HG03565 (cell line): ENCODE measurements around the gene OBSL1.

Experiments used
- ATAC-seq: cut with Tn5 transposase; IDR thresholded peaks from one replicate; pipeline ENCODE4 v1.9.1; 2021; ENCODE audit warnings: mild to moderate bottlenecking, moderate library complexity; ENCODE audit not compliant: unreplicated experiment

OBSL1 gene

DNA sequence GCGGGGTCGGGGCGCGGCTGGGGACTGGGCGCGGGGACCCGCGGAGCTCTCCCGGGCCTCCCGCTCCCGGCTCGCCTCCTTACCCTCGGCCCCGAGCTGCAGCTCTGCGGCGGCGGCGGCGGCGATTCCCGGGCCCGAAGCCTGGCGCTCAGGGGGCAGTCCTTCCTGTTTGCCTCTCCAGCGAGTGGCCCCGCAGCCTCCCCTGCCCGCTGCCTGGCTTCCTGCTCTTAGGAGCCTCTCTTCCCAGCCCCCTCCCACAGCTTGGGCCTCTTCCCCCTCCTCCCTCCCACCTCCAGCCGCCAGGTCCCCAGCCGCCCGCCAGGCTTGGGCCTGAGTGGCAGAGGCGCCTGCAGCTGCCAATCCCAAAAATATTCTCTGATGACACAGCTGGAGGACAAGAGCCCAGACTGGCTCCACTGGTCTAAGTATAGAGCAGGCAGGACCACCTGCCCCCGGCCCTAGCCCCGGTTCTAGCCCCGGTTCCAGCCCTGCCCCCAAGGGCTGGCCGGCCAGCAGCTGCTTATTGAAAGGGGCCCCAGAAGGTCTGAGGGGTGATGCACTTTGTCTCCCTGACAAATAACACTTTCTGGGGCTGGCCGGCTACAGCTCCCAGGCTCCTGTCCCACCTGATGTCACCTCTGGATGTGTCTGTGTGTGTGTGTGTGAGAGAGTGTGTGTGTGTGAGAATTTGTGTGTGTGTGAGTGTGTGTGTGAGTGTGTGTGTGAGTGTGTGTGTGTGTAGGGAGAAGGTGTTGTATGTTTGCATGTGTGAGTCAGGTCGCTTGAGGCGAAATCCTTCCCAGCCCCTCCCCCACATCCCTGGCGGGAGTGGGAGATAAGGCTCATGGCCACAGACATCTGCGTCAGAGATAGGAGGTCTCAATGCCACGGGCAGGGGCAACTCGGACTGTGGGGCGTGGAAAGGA lies at the start of gene OBSL1:
Gene OBSL1, minus strand, starts transcription at position 229 of the 926 bp plus-strand sequence. CDS start 307 bp downstream, outside the sequence.
- no peak for ATAC-seq

DNA sequence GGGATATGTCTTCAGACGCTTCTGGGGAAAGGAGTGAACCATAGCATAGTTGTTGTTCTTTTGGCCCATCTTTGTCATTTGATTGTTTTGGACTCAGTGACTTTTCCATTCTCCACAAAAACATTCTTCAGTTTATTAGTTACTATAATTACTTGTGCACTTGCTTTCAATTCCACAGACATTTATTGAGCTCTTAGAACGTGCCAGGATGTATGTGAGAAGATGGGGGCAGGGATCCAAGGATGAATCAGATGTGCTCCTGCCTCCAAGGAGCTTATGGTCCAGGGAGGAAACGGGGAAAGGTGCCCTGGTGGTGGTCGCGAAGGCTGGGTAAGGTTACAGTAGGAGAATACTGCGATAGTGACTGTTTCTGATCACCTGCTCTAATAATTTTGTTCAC lies 49.2 kb upstream of the OBSL1 start:
- ATAC-seq = no peak

DNA sequence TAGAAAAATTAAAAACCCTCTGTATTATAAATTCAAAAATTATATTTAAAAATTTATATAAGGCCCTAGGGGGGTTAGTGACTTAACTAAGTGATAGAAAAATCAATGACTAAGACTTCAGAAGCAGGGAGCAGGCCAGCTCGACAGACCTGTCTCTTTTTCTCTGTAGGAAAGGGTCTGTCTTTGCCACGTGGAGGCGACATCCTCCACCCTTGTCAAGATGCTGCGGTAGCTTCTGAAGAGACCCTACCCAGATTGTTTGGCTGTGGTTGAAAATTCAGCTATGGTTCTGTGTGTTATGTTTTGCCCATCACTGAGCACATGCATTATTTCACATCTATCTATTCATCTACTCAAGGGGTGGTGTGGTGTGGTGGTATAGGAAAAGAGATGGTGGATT lies 47.9 kb upstream of the OBSL1 start:
- ATAC-seq = no peak

DNA sequence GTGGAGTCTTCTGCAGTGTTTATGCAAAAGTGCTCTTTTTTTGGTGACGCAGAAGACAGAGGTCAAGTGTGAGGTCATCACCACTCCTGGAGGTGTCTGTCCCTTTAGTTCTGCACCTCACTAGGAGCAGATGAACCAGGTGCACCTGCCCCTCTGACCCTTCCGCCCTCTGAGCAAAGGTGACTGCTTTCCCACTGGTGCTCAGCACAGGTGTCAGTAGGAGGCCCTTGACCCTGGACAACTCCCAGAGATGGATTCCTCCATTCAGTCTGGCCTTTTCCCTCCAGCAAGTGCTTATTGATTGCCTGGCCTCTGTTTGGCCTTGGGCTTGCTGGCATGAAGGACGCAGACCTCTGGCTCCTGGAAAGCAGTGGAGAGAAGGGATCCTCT lies 47.4 kb upstream of the OBSL1 start:
- no peak for ATAC-seq

DNA sequence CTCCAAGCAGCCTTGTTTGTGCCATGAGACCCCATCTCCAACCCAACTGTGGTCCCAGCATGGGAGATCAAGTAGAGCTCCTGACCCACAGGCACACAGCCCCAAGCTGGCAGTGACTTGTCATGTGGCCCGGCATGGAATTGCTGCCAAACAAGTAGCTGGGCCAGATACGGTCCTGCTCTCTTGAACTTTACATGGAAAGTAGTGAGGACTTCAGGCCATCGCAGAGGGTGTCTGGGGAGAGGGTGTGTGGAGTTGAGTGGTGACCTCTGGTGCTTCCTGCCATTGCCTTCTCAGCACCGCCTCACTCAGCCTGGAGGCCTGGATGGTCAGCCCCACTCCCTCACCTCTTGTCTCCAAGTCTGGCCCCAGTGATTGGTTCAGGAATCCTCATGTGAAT lies 45.2 kb upstream of the OBSL1 start:
- ATAC-seq = no peak

DNA sequence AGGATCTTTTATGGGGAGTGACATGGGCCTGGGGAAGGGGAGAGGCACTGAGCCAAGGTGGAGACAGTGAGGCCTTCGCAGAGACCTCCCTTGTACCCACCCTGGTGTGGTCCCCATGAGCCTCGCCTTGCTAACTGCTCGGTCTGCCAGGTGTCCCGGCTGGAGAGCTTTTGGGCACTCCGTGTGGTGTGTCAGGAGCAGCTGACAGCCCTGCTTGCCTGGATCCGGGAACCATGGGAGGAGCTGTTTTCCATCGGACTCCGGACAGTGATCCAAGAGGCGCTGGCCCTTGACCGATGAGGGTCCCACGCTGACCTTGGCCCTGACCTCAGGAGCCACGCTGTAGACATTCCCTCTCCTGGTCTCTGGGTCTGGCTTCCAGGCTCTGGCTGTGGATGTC lies 44.6 kb upstream of the OBSL1 start:
- ATAC-seq = no peak

DNA sequence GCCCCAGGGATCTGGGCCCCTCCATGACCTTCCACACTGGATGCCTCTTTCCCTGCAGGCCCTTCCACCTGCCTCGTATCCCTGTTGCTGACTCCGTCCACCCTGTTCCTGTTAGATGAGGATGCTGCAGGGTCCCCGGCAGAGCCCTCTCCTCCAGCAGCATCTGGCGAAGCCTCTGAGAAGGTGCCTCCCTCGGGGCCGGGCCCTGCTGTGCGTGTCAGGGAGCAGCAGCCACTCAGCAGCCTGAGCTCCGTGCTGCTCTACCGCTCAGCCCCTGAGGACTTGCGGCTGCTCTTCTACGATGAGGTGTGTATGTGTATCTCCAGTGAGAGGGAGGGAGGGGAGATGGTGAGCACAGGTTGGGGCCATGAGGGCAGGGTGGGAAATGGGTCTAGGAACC lies 43.7 kb upstream of the OBSL1 start:
- ATAC-seq = no peak

DNA sequence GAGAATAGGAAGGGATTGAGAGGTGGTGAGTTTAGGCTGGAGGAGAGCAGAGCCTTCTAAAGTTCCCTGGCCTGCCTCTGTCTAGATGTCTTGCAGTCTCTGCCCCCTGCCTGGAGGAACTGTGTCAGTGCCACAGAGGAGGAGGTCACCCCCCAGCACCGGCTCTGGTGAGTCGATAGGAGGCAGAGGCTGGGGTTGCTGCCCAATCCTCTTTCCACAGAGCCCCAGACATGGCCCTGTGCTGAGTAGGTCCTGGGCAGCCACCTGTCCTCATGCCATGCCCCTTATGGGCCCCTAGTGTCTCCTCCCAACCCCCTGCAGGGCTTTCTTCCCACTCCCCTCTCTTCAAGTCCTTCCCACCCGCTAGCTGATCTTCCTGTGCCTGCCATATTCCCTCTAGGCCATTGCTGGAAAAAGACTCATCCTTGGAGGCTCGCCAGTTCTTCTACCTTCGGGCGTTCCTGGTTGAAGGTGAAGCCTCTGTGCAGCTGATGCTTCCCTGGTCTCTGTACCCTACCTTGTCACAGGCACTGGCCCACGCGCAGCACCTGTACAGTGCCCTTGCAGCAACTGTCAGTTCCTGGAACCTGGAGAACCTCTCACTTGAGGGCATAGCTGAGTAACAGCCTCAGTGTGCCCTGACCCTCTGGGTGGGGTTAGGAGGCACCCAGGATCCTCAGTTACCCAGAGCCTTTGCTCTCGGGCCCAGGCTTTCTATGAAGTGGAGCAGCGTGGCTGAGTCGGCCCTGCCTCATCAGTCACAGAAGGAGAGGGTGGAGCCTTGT lies 42.9 kb upstream of the OBSL1 start:
- ATAC-seq = no peak

DNA sequence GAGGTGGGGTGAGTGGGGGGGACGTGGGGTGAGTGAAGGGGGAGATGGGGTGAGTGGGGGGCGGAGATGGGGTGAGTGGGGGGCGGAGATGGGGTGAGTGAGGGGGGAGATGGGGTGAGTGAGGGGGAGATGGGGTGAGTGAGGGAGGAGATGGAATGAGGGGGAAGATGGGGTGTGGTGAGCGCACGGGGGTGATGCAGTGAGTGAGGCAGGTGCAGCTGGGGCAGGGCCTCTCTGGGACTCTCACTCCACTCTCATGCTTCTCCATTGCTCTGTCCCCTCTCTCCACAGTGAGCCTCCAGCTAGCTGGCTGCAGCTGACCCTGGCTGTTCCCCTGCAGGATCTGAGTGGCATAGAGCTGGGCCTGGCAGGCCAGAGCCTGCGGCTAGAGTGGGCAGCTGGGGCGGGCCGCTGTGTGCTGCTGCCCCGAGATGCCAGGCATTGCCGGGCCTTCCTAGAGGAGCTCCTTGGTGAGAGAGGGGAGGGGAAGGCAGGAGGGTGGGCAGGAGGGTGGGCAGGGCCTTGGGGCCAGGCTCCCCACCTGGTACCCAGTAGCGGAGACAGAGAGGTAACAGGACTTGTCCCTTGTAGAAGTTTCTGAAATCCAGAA lies 42.2 kb upstream of the OBSL1 start:
- no peak for ATAC-seq

DNA sequence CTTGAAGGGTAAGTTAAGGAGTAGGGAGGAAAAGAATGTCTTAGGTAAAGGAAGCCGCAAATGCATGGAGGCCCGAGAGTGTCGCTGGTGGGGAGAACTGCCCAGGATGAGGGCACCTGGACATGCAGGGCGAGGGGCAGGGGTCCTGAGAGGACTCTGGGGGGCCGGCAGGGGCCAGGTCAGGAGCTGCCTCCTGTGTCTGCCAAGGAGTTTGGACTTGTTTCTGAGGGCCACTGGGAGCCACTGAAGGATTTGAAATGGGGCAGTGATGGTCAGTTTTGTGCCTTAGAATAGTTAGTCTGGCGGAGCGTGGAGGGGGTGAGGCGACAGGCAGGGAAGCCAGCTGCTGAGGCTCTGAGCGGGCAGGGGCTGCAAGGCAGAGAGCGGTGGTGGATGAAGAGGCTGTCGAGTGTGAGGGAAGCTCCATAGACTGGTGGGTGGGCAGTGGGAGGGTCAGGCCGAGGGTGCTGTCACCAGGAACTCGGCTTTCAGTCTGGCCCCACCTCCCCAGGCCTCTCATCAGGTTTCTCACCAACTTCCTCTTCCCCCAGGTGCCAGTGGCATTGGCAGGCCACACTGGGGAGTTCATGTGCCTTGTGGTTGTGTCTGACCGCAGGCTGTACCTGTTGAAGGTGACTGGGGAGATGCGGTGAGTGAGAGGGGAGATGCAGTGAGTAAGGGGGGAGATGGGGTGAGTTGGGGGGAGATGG lies 41.4 kb upstream of the OBSL1 start:
- ATAC-seq = no peak

DNA sequence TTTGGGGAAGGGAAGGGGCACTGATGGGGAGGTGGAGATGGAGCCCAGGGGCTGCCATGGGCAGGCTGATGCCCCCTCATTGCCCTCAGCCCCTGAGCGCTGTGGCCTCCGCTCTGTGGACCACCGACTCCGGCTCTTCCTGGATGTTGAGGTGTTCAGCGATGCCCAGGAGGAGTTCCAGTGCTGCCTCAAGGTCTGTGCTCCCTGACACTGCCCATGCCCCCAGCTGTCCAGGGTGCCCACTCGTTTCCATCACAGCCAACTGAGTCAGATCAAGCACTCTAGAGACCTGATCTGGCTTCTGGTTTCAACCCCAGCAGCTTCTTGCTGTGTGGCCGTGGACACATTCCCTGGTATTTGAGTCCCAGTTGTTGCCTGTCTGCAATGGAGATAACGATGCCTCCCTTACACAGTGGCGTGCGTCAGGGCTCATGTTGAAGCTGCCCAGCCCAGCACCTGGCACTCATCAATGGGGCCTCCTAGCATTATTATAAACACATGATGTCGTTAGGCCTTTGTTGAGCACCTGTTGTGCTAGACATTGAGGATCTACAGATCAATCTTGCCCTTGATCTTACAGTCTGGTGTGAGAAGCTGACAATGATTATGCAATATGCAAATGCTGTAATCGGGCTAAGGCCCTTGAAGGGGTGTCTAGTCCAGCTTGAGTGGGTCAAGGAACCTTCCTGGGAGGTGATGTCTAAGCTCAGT lies 40.7 kb upstream of the OBSL1 start:
- no peak for ATAC-seq

DNA sequence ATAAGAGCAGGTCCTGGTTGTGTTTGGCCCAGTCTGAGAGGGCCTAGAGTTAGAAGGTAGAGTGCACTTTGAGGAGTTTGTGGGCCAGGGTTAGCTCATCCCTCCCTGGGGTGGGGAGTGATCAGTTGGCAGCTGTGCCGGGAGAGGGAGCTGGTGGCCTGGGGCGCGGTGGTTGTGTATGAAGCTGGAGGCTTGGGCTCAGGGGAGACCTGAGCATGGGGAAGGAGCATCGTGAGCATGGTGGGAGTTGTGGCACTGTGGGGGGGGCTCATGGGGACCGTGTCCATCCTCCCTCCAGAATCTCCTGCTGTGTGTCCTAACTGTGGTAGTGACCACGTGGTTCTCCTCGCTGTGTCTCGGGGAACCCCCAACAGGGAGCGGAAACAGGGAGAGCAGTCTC lies 40.0 kb upstream of the OBSL1 start:
- no peak for ATAC-seq

DNA sequence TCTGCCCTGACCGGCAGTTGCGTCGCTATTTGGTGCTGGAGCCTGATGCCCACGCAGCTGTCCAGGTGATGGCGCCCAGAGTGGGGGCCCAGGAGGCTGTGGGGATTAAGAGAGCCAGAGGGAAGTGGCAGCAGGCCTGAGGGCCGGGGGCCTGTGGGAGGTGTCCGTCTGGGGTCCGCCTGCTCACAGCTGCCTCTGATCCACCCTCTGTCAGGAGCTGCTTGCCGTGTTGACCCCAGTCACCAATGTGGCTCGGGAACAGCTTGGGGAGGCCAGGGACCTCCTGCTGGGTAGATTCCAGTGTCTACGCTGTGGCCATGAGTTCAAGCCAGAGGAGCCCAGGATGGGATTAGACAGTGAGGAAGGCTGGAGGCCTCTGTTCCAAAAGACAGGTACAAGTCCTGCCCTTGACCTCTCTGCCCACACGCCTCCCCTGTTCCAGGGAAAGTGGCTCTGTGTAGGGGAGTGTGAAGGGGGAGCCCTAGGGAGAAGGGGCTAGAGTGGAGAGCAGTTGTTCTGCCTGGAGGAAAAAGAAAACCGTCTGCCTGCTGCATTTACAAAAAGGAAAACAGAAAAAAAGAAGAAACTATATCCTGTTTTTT lies 37.9 kb upstream of the OBSL1 start:
- ATAC-seq = no peak

DNA sequence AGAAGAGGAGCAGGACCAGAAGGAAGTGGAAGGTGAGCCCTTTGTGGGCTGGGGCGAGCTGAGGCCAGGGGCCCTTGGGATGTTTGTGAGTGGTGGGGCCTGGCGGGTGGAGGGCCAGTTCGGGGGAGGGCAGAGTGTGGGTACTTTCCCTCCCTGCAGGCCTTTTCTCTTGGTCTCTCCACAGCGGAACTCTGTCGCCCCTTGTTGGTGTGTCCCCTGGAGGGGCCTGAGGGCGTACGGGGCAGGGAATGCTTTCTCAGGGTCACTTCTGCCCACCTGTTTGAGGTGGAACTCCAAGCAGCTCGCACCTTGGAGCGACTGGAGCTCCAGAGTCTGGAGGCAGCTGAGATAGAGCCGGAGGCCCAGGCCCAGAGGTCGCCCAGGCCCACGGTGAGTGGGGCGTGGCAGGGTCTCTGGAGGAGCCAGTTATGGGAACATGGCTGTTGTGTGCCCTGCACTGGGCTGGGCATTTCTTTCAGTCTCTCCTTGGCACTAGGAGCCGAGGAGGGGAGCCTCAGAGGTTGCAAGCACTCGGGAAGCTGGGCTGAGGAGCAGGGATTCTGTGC lies 37.1 kb upstream of the OBSL1 start:
- ATAC-seq = no peak

DNA sequence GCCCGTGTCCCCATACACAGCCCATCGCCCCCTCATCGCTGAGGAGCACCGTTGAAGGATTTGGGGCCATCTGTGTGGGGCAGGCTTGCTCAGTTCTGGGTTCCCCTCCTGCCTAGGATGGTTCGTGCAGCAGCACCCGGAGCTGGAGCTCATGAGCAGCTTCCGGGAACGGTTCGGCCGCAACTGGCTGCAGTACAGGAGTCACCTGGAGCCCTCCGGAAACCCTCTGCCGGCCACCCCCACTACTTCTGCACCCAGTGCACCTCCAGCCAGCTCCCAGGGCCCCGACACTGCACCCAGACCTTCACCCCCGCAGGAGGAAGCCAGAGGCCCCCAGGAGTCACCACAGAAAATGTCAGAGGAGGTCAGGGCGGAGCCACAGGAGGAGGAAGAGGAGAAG lies 36.6 kb upstream of the OBSL1 start:
- no peak for ATAC-seq

DNA sequence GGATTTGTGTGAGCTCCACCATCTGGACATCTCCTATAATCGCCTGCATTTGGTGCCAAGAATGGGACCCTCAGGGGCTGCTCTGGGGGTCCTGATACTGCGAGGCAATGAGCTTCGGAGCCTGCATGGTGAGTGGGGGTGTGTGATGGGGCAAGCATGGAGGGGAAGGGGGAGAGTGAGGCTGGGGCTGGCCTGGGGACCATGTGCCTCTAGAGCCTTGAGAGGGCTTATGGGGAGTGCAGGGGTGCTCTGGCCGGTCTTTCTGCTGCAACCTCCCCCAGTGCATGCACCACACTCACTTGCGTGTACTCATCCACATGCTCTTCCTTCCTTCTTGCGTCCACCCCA lies 34.2 kb upstream of the OBSL1 start:
- ATAC-seq = no peak

DNA sequence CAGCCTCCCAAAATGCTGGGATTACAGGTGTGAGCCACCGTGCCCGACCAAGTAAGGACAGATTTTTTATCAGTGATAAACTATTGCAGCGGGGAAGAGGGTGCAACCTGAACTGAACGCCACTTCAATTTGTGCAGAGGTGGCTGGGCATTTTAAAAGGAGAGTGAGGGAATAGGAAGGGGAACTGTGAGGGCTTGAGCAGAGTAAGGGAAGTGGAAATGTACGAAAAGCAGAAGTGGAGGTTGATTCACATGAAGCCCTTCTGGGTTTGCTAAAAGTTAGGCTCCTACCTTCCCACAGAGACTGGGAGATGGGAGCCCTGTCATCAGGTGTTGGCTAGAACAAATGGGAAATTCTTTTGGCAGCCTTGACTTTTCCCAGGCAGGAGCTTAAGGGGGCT lies 32.4 kb upstream of the OBSL1 start:
- ATAC-seq = no peak

DNA sequence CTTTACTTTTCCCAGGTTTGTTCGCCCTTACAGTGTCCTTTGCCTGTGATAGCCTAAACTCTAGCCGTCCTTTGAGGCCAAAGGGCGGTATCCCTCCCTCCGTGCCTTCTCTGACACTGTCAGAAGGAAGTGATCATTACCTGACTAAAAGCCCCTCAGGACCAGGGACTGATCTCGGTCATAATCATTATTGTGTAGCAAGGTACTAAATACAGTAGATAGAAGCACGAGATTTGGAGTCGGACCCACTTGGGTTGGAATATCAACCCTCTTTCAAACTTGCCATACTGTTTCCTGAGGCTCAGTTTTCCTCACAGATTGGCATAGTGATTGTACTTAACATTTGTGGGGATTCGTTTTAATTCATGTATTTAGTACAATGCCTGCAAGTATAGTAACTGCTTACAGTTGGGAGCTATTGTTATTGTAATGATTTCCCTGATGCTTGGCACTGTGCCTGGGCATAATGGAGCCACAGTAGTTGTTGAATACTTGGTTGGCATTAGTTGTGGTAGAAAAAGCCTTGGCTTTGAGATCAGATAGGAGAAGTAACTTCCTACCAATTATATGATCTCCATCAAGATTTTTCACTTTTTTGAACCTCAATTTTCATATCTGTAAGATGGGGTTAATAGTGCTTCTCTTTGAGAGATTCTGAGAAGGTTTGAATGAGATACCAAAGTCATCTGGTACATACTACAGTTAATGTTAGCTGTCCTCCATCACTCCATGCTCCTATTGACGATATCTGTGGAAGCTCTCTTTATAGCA lies 27.2 kb upstream of the OBSL1 start:
- no peak for ATAC-seq
